Right lobe of liver (tissue), 4 donors: Measurements from ENCODE around the gene NLGN1.

Source experiments
- CTCF ChIP-seq, 4 donors: fragments of 200-600 bp in 3 of 4; fragments of 450-650 bp in 1 of 4; IDR thresholded peaks; one replicate each; pipeline versions ENCODE4 v1.5.1 to v1.8.0; 2016 to 2022; ENCODE audit warnings: antibody characterized with exemption in 4 of 4, mild to moderate bottlenecking in 2 of 4
- POLR2A ChIP-seq: fragments of 450-650 bp; IDR thresholded peaks from one replicate; pipeline ENCODE4 v1.6.1; 2017; ENCODE audit warnings: antibody characterized with exemption, mild to moderate bottlenecking
- donor health status: DM: no; HTN: no; CAD: no.
- donor health status: DM: no; HTN: no; CAD: no.
- donor health status: DM: no; HTN: yes; CAD: no.

- TF ChIP-seq CTCF (IDR thresholded peaks at IDR 0.05) (no peak), POLR2A (no peak)
Observed at GRCh38 chr3:173789530-173790162, 392.1 kb downstream of the NLGN1 start.
